ENCODE results near the gene SDK2. TPM values are rescaled to one million over a fixed set of nuclear protein-coding genes. Genes with fewer than 3 reads are reported as not detected.
A peak's percentile ranks its signal among the peaks of the same experiment; 100 is the strongest.

The SDK2 gene
- total and polyA plus RNA-seq, 9 of the 15 experiments (the other 6 are each of a cell fraction or from before 2014, with no cell fraction given), result 0.04 TPM; not detected in 8

DNA sequence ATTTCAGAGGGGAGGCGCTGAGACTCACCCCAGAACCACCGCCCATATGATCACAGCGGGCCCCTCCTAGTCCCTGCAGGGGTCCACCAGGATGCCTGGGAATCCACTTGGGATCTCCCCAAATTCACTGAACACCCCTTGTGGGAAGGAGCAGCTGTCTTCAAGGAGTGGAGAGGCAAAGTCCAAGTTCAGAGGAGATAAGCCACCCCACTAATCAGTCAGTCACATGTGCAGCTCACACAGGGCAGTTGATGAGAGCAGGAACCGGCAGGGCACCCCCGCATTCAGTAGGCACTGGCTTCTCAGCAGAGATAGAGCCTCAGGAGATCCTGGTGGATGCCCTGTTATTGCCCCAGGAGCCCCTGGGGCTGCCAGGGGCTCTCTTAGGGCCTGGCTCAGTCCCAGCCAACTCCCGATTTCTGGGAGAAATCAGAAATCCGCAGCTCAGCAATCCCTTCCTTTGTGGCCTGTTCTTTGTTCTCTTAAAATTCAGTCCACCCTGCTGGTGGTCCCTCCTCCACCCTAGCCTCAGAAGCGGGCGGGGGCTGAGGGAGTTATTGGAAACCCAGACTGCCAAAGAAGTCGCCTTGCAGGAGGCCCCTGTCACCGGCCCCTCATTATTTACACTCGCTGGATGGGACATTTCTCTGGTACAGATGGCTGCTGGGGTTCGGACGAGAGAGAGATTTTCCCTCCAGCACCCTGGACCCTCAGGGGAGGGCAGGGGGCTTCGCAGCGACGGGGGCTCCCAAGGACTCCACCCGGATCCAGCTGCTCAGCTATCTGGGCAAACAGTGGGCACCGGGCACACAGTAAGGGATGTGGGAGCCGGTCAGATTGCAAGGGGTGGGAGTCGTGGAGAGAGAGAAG lies 334.3 kb downstream of the SDK2 start (continued):
- TF ChIP-seq, protein P1, sequence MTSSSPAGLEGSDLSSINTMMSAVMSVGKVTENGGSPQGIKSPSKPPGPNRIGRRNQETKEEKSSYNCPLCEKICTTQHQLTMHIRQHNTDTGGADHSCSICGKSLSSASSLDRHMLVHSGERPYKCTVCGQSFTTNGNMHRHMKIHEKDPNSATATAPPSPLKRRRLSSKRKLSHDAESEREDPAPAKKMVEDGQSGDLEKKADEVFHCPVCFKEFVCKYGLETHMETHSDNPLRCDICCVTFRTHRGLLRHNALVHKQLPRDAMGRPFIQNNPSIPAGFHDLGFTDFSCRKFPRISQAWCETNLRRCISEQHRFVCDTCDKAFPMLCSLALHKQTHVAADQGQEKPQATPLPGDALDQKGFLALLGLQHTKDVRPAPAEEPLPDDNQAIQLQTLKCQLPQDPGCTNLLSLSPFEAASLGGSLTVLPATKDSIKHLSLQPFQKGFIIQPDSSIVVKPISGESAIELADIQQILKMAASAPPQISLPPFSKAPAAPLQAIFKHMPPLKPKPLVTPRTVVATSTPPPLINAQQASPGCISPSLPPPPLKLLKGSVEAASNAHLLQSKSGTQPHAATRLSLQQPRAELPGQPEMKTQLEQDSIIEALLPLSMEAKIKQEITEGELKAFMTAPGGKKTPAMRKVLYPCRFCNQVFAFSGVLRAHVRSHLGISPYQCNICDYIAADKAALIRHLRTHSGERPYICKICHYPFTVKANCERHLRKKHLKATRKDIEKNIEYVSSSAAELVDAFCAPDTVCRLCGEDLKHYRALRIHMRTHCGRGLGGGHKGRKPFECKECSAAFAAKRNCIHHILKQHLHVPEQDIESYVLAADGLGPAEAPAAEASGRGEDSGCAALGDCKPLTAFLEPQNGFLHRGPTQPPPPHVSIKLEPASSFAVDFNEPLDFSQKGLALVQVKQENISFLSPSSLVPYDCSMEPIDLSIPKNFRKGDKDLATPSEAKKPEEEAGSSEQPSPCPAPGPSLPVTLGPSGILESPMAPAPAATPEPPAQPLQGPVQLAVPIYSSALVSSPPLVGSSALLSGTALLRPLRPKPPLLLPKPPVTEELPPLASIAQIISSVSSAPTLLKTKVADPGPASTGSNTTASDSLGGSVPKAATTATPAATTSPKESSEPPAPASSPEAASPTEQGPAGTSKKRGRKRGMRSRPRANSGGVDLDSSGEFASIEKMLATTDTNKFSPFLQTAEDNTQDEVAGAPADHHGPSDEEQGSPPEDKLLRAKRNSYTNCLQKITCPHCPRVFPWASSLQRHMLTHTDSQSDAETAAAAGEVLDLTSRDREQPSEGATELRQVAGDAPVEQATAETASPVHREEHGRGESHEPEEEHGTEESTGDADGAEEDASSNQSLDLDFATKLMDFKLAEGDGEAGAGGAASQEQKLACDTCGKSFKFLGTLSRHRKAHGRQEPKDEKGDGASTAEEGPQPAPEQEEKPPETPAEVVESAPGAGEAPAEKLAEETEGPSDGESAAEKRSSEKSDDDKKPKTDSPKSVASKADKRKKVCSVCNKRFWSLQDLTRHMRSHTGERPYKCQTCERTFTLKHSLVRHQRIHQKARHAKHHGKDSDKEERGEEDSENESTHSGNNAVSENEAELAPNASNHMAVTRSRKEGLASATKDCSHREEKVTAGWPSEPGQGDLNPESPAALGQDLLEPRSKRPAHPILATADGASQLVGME (CRISPR knock-in tag; IDR thresholded peaks at IDR 0.05), result 0 out of 2 replicates have a peak, but pooled peaks have one; percentile 8
- TF ChIP-seq ZBTB7A (IDR thresholded peaks at IDR 0.05; ENCODE audit: borderline replicate concordance, control insufficient read depth, low read depth, low read length) (peak; percentile 29; the same call in 1 of the 2 replicates), TAL1 (IDR thresholded peaks at IDR 0.05) (peak; percentile 65), CREM (IDR thresholded peaks at IDR 0.05; ENCODE audit: low read depth) (peak; percentile 26; the same call in 1 of the 2 replicates), ZNF253 (CRISPR knock-in tag; conservative IDR thresholded peaks at IDR 0.05) (no peak), RNF2 (IDR thresholded peaks at IDR 0.05) (peak; percentile 31; the same call in 1 of the 2 replicates), NFRKB (IDR thresholded peaks at IDR 0.05; ENCODE audit: low read depth) (no peak), TFAM (CRISPR knock-in tag; conservative IDR thresholded peaks at IDR 0.05) (no peak), ZBTB40 (IDR thresholded peaks at IDR 0.05) (no peak), ZBTB40 (CRISPR knock-in tag; IDR thresholded peaks at IDR 0.05) (no peak)
- TF ChIP-seq, protein P2, sequence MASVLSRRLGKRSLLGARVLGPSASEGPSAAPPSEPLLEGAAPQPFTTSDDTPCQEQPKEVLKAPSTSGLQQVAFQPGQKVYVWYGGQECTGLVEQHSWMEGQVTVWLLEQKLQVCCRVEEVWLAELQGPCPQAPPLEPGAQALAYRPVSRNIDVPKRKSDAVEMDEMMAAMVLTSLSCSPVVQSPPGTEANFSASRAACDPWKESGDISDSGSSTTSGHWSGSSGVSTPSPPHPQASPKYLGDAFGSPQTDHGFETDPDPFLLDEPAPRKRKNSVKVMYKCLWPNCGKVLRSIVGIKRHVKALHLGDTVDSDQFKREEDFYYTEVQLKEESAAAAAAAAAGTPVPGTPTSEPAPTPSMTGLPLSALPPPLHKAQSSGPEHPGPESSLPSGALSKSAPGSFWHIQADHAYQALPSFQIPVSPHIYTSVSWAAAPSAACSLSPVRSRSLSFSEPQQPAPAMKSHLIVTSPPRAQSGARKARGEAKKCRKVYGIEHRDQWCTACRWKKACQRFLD (CRISPR knock-in tag; IDR thresholded peaks at IDR 0.05), result peak; percentile 48; the same call in 1 of the 2 replicates

Data from K562 (cell line).